NB4 (cell line): ENCODE results near the gene HMGCL.

Source experiments
- POLR2A ChIP-seq: IDR thresholded peaks from 2 replicates; pipeline ENCODE4 v1.6.1; 2011; ENCODE audit warnings: mild to moderate bottlenecking; ENCODE audit not compliant: insufficient read length; ENCODE audit errors: extremely low read depth
- TF ChIP-seq, protein P1 (sequence below): IDR thresholded peaks from one replicate; pipeline ENCODE4 v1.5.1; 2012; ENCODE audit warnings: low read depth, low read length
- TF ChIP-seq, protein P2 (sequence below): IDR thresholded peaks from 2 replicates; pipeline ENCODE4 v1.6.1; 2011; ENCODE audit warnings: low read depth, low read length

DNA sequence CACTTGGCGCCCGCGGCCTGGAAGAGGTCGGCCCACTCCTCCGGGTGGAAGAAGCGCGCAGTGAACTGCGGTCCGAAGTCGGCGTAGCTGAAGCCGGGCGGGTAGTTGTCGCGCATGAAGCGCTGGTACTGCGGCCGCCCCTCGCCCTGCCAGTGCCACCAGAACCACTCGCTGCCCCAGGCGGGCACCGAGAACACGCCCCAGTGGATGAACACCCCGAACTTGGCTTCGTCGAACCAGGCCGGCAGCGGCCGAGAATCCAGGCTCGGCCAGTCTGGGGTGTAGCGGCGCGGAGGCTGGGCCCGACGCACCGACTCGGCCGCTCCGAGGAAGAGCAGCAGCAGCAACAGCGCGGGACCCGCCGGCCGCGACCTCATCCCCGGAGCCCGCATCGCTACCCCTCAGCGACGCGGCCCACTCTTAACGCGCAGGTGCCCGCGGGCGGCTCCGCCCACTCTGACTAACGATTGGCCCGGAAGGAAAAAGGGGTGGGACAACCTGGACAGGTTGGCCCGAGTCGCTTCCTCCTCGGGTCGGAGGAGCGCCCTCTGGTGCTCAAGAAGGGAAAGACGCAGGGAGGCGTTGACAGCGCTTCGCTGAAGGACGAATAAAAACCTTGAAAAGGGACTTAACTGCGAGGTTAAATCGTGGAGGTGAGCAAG, 42.8 kb upstream of the HMGCL start, which contains the start of gene FUCA1:
- TF ChIP-seq, protein P1, sequence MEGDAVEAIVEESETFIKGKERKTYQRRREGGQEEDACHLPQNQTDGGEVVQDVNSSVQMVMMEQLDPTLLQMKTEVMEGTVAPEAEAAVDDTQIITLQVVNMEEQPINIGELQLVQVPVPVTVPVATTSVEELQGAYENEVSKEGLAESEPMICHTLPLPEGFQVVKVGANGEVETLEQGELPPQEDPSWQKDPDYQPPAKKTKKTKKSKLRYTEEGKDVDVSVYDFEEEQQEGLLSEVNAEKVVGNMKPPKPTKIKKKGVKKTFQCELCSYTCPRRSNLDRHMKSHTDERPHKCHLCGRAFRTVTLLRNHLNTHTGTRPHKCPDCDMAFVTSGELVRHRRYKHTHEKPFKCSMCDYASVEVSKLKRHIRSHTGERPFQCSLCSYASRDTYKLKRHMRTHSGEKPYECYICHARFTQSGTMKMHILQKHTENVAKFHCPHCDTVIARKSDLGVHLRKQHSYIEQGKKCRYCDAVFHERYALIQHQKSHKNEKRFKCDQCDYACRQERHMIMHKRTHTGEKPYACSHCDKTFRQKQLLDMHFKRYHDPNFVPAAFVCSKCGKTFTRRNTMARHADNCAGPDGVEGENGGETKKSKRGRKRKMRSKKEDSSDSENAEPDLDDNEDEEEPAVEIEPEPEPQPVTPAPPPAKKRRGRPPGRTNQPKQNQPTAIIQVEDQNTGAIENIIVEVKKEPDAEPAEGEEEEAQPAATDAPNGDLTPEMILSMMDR, result peak; percentile 84
- TF ChIP-seq, protein P2, sequence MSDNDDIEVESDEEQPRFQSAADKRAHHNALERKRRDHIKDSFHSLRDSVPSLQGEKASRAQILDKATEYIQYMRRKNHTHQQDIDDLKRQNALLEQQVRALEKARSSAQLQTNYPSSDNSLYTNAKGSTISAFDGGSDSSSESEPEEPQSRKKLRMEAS, result no peak
- no peak for TF ChIP-seq POLR2A
